Stimulated activated CD4-positive, alpha-beta T cell treated with anti-CD3 and anti-CD28 coated beads, Interleukin-15, amount 100 ng/mL, for 1 hour (primary cell): ENCODE results near the gene SLC23A1.

ENCODE experiments used
- DNase-seq, 2 donors: peaks; one replicate each; pipeline ENCODE4 v3.0.0-alpha.2; 2020; ENCODE audit warnings: low read depth in 1 of 2, low spot score in 1 of 2

SLC23A1 gene

DNA sequence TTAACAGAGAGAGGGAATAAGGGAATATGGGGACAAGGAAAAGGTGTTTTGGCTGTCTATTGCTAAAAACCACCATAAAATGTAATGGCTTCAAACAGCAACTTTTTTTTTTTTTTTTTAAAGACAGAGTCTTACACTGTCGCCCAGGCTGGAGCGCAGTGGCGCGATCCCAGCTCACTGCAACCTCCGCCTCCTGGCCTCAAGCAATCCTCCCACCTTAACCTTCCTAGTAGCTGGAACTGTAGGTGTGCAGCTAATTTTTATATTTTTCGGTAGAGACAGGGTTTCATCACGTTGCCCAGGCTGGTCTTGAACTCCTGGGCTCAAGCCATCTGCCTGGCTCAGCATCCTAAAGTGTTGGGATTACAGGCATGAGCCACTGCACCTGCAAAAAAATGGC, 25.1 kb upstream of the SLC23A1 start:
- no peak for DNase-seq

DNA sequence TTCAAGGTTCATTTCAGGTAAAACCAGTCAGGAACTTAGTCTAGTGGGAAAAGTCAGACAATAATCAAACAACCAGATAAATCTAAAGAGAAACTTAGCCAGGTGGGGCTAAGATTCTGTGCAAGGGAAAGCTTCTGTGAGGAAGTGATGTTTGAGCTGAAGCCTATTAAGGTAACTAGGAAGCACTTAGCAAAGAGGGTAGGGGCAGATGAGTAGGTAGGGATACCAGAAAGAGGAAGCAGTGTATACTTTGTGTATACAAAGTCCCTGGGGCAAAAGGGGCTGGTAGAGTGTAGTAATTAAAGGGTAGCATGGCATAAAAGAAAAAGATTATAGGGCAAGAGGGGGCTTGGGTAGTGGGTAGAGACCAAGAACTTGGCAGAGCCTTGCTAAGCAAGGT, 24.4 kb upstream of the SLC23A1 start:
- DNase-seq, result no peak

DNA sequence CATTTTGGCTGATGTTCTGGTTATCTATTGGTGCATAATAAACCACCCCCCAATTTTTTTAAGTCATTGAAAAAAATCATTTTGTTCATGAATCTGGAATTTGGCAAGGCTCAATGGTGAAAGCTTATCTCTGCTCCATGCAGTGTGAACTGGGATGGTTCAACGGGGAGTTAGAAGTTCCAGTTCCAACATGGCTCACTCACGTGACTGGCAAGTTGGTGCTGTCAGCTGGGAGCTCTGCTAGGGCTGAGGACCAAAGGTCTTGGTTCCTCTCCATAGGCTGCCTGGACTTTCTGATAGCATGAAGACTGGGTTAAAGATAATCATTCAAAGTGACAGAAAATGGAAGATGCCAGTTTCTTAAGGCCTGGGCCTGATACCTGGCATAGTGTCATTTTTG, 23.9 kb upstream of the SLC23A1 start:
- DNase-seq, result no peak

DNA sequence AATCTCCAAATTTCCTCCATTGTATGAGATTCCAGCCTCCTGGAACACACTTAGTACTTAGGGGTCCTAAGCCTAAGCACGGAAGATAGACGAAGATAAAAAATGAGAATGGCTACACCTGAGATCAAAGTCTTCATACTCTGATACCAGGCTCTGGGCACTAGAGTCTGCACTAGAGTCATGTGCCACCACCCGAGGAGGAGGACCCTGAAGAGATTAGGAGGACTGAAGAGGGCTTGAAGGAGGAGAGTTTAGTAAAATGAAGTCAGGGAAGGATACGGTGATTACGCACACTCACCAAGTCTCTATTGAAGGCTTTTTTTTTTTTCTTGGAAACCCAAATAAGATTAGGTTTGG, 21.4 kb upstream of the SLC23A1 start:
- DNase-seq, result no peak

DNA sequence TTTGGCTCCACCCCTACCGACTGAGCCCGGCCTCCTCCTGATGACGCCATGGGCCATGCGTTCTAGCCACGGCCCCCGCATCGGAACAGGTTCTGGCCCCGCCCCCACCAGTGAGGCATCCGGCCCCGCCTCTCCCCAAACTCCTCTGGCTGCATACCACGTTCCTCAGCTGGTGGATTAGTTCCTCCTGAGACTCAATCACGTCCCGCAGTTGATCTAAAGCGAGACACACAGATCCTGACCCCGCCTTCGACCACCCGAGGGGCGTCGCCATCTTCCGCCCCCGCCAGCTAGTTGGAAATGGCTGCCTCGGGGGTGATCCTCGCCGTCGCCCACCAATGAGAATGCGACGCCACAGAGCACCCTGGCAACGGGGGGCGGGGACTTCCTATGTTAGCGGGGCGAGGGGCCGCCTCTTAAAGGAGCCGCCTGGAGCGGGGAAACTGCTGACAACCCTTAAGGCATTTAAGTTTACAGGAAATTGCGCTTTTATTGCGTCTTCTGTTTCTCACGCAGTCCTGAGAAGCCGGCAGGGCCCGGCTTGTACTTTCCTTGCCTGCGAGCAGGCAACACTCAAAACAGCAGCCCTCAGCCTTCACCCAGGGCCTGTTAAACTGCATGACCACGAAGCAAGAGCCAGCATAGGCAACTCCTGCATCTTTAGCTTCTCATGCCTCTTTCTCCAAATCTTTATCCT, 20.8 kb upstream of the SLC23A1 start, which contains the start of gene SPATA24:
TSS of gene SPATA24 (minus strand) at position 303 of the 697 bp plus-strand sequence. CDS start at position 274, 29 bp downstream.
- peak; percentile 94 to 95 for DNase-seq

DNA sequence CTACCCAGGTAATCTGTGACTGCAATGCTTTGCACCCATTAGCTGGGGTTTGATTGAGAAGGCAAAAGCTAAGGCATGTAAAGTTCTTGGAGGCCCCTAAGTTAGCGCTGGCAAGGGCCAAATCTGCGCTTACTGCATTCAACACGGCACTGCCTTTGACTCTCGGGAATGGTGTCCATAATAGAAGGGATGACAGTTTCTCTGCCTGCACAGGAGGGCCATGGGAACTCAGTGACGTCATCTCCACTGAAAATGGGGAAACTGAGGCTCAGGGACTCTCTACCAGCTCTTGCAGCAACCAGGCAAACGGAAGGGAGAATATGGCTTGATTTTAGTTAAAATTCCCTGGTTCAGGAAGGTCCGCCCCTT, 20.3 kb upstream of the SLC23A1 start:
- DNase-seq, result no peak

DNA sequence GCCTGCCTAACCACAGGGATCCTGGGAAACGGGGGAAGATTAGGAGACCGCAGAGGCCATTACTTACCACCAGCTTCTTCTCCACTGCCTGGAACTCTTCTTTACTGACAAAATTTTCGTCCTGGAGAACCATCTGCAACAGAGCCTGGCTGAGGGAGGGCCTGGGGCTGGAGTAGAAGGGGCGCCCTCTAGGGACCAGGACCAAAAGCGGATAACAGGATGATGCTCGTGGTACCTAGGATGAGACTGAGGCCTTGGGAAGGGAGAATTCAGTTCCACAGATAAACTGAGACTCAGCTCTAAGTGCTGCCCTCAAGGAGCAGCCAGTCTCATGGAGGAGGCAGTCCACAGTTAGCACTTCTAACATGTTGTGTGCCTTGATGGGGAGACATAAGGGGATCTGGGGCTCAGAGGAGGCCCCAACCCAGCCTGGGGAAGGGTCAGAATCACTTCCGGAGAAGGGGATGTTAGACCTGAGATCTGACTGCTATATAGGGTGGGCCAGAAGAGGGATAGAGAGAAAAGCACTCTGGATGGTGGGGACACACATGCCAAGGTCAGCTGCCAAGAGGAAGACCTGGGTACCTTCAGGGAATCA, 19.6 kb upstream of the SLC23A1 start:
- DNase-seq, result no peak

DNA sequence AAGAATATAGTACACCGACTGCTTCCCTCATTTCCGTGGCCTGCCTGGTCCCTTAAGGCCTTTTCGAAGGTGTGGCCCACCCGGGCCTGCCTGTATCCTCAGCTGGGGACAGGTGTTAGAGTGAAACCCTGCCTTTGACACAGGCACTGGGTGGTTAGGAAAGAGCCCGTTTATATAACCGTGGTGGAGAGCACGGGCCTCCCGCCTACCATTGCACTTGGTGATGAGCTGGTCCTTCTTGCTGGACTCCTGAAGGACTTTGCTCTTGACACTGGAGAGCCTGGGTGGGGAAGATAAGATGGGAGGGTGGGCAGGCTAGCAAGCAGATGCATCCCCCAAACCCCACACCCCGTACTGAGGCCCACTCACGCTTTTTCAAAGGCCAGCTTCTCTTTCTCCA, 18.4 kb upstream of the SLC23A1 start:
- DNase-seq, result no peak

DNA sequence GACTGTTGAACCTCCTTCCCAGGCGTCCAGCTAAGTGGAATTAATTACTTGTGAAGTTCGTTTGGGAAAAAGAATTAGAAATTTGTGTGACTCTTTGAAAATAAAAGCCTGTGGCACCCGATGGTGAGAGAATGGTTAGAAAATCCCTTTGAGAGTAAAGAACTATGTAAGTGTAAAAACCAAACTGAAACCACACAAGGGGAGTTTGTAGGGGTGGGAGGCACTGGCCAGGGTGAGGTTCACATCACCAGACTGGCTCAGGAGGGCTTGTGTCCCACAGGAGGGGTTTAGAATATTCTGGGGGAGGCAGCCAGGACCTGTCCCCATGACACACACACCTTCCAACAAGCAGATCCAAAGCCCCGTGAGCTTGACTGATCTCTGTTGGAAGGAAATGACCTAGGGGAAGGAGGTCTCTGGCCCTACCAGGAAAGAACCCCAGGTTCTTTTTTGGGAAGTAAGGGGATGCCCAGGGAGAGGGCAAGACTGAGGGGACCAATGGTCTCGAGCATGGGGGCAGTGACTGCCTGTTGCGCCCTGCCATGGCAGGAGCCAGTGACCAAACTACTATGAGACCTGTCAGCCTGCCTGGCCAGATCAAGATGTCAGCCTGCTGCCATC, 16.5 kb upstream of the SLC23A1 start:
- no peak for DNase-seq

DNA sequence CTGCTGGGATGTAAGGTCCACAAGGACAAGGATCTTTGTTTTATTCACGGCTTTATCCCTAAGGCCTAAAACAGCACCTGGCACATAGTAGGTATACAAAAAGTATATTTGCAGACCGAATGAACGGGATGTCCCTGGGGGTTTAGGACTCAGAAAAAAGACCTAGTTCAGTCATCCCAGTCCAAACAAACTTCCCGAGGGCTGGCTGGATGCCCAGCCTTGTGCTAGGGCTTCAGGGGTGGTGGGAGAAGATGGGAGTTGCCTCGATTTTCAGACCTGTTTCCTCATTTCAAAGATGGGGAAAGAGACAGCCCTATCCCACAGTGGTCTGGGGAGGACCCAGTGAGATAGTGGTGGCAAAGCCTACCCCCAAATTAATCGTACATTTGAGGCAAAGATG, 14.8 kb upstream of the SLC23A1 start:
- DNase-seq, result no peak

DNA sequence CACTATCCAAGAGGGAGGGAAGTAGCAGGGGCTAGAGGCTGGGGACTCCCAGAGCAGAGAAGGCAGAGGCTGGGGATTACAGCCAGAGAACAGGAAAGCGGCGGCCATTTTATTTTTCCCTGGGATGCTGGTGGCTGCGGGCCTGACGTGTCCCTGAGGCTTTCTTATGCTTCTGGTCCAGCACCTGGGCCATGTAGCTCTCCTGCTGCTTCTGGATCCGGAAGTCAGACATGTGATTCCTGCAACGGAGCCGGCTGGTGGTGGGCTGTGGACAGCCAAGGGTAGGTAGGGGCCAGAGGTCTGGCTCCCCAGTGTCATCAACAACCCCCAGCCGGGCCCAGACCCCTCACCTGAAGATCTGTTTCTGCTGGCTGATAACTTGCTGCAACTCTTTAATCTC, 13.6 kb upstream of the SLC23A1 start:
- DNase-seq, result no peak

DNA sequence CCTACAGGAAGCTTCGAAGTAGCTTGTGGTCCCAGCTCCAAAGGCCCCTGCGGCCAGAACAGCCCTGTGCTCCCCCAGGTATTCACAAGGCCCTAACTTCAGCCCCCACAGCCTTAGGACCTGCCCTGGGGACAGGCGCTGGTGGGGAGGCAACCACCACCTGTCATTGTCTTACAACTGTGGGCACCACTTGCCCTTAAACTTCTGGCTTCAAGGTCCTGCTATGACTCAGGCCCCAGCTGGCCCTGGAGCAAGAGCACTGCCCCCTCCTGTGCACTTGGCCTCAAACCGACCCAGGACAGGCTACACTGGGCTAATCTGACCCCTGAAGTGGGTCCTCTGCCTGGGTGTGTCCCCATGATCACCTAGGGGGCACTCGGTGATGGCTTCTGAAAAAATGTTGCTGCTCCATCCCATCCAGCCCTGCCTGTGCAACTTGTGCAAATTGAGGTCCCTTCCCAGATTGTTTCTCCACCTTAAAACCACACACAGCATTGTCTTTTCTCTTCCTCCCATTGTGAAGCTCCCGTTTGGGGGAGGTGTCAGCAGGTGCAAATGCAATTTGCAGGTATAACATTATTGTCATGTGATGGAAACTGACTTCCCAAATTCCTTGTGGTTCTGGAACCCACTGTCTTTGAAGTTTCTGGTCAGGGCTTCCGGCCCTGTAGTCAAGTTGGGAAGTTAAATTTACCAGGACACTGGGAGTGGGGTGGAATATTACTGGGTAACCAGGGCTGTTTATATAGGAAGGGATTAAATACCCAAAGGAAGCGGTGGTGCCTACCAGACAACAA, 12.9 kb upstream of the SLC23A1 start:
- no peak for DNase-seq

DNA sequence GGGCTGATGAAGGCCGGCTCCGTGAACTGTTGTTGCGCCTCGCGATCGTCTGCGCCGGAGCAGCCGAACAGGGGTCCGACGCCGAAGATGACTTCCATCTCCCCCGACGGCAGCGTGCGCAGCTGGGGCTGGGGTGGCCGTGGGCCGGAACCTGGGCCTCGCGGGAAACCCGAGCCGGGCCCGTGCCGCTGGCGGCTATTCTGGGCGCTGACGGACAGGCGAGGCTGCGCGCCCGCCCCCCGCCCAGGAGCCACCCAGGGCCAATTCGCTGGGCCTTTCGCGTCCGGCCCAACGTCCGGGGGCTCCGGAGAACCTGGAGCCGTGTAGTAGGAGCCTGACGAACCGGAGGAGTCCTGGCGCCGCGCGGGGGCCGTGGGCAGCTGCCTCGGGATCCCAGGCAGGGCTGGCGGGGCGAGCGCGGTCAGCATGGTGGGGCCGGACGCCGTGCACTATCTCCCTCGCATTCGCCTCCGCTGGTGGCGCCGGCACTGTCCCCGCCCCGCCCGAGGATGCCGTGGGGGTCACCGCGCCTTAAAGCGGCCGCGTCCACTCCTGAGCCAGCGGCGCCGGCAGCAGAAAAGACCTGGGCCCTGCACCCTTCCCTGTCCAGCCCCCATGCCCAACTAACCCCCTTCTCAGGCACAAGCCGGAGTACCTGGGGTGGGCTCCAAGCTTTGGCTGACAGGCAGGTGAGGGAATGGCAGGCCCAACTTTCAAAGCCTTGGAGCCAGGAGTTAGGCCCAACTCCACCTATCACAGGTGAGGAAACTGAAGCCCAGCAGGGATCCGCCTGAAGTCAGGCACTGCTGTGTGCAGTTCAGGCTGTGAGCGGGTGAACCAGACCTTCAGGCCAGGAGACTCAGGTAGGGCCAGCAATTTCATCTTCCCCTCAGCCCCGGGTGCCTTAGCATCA, 11.8 kb upstream of the SLC23A1 start, which contains the start of gene PROB1:
TSS of gene PROB1 (minus strand) at position 451 of the 913 bp plus-strand sequence. CDS start at position 428, 23 bp downstream.
- DNase-seq, result no peak

DNA sequence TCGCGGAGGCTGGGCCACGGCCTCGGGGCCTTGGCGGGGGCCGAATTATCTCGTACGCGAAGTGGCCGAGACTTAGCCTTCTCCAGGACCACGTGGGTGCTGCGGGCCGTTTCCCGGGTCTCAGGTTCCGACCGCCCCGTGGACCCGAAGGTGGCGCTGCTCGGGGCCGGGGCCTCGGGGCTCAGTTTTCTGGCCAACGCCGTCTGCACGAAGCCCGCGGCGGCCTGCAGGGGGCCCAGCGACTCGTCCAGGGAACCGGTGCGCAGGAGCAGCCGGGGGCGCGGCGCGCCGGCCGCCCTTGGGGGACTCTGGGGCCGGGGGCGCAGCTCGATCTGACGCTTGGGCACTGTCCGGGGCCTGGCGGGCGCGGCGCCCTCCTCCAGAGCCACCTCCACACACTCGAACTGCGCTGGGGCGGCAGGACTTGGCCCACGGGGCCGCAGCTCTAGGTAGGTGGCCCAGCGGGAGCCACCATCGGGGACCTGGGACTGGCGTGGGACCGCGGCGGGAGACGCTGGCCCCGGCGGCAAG, 11.1 kb upstream of the SLC23A1 start:
- DNase-seq, result peak in 1 of 2 donors; percentile 31

DNA sequence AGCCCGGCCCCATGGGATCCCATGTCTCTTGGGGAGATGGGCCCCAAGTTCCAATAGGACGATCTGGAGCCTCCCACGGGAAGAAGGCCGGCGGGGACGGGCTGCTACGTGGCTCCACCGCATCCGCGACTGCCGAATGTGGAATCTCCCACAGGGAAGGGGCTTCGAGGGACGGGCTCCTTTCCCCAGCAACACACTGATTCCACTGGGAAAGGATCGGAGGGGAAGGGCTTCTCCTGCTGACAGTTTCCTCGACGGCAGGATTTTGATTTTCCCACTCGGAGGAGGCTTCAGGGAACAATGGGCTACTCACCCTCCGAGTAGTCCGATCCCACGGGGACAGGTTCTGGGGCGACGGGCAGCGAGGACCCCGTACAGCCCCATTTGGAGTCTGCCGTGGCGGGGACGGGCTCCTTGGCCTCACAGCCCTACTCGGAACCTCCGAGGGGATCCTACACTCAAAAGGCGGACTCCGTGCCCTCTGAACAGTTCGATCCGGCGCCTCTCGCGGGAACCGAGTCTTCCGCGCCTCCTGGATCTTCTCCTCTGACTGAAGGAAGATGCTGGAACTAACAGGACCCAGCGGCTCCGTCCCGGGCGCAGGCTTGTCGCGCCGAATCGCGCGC, 10.5 kb upstream of the SLC23A1 start:
- no peak for DNase-seq

DNA sequence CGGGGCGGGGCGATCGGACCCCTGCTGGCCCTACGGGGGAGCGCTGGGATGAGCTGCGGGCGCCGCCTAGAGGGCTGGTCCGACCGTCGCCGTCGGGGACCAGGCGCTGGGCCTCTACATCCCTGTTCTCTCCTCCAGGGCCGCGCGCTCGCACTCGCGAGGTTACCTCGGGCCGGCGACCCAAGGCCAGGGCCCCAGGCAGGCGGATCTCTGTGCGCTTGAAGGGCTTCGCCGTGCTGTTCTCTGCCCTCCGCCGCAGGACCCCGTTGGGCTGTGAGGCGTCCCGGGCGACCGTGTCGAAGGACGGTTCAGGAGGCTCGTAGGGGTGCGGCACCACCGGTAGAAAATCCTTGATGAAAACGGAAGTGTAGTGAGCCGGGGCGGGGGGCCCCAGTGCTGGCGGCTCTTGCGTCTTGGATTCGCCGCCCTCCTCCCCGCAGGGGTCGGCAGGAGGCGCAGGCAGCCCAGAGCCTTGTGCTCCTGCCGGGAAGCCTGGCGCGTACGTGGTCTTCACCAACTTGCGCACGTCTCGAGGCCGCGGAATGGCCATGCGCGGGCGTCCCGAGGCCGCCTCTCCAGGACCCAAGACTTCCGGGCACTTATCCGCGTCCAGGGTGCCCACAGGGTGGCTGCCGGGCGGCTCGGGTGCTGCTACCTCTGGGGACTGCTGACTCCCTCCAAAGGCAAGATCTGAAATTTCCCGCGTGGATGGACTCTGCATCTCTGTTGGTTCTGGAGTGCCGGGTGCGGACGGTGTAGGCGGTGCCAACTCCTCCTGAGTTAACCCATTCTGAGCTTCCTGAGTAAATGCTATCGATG, 9.8 kb upstream of the SLC23A1 start:
- DNase-seq, result peak; percentile 47 to 64

DNA sequence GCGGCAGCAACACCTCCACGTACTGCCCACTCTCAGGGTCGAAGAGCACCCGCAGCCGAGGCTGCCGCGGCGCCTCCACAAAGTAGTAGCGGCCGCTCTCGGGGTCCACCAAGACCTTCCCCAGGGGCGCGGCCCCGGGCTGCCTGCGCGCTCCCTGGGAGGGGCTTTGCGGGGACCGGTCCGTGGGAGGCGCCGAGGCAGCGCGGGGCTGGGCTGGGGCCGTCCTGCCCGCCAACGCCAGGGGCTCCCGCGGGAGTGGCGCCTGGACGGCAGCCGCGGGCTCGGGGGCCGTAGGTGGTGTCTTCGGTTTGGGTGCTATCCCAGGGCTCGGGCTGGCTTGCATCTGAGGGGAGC, 9.2 kb upstream of the SLC23A1 start:
- DNase-seq, result no peak

DNA sequence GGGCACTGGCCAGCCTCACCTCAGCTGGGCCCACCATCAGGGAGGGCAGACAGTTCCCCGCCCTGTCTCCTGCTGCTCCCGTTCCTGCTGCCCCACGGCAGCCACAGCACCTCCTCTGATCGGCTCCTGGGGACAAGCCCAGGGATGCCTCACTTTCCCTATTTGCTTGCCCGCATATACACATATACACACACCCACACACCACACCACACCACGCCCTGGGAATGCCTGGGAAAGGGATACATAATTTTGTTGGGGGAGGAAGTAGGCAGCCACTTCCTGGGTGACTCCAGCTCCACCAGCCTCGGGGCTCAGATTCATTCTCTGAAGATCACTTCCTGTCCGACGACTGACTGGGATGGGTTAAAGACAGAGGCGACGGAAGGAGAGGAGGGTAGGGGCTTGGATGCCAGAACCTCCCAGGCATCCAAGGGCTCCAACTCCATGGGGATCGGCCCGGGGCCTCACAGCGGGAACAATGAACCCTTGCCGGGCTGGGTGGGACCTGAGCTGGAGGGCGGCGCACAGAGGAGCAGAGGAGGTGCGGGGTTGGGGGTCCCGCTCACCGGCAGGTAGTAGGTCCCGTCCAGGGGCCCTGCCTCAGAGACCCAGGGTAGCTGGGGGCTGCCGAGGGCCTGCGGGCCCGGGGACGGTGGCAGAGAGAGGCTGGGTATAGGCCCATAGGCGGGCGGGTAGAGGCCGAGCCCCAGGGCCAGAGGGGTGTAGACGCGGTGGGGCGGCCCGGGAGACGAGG, 8.7 kb upstream of the SLC23A1 start:
- DNase-seq, result no peak
